ENCODE results near the gene CD244. TPM values are rescaled to one million over a fixed set of nuclear protein-coding genes. Genes with fewer than 3 reads are reported as not detected.

CD244 gene
- total RNA-seq, 4 donors from 2014 or later: 0.15 to 0.47 (median 0.27) TPM; not detected in 1

DNA sequence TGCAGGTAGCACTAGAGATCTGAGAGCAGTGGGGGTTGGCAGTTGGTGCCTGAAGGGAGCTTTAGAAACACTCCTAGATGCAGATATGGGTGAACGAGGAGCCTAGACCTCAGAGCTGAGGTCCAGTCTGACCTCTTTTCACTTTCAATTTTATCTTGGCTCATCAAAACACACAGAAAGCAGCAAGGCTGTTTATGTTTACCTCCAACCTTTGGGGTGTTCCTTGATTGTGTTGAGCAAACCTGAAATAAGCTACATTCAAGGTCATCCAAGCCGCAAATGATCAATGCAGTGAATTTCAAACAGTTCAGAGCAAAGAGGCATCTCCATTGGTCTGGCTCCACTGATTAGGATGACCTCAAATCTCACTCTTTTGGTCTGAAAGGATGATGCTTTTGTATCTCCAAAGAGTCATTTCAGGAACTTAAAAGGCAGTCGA is 65.4 kb downstream of the CD244 start:
- H3K4me3 ChIP-seq: no peak overlapping the region

DNA sequence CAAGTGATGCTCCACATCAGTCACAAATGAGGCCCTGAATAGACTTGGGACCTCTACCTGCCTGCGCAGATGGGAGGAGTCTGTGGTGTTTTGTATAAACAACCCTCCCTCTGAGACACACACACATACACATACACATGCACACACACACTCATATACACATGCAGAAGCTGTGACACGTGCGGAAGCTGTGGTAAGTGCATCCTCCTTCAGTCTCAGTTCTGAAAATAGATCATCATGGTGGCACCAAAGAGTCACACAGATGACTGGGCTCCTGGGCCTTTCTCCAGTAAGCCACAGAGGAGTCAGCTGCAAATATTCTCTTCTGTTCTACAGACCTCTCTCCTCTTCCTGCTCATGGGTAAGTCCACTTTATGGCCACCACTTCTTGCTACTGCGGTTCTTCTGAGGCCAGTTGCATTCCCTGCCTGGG is 66.7 kb downstream of the CD244 start, which contains the start of gene LY9:
TSS of gene LY9 (plus strand) at position 224 of the 433 bp plus-strand sequence. CDS start at position 238, 14 bp downstream.
- ATAC-seq: no peak
- Histone ChIP-seq H3K9me3 (no peaks in the 10 kb centered on the region), H3K27ac (no peak within 1 kb of the TSS), H3K4me3 (no peak within 1 kb of the TSS), H3K27me3 (no peaks in the 10 kb centered on the region), H3K4me1 (no peaks in the 10 kb centered on the region), H3K36me3 (no peaks in the 10 kb centered on the region)
- TF ChIP-seq, protein P1, sequence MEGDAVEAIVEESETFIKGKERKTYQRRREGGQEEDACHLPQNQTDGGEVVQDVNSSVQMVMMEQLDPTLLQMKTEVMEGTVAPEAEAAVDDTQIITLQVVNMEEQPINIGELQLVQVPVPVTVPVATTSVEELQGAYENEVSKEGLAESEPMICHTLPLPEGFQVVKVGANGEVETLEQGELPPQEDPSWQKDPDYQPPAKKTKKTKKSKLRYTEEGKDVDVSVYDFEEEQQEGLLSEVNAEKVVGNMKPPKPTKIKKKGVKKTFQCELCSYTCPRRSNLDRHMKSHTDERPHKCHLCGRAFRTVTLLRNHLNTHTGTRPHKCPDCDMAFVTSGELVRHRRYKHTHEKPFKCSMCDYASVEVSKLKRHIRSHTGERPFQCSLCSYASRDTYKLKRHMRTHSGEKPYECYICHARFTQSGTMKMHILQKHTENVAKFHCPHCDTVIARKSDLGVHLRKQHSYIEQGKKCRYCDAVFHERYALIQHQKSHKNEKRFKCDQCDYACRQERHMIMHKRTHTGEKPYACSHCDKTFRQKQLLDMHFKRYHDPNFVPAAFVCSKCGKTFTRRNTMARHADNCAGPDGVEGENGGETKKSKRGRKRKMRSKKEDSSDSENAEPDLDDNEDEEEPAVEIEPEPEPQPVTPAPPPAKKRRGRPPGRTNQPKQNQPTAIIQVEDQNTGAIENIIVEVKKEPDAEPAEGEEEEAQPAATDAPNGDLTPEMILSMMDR (IDR thresholded peaks at IDR 0.05): no peak
- no peak for TF ChIP-seq POLR2A (IDR thresholded peaks at IDR 0.05)
- no peak for TF ChIP-seq EP300 (IDR thresholded peaks at IDR 0.05)
- no peak for TF ChIP-seq POLR2AphosphoS5 (IDR thresholded peaks at IDR 0.05)
- WGBS, 2 donors (ENCODE audit: low coverage in 1 of 2): 83% methylated on average over 3 of the region's 4 CpGs; no CpG with 5 or more reads in 1 of the 2 donors

More for the DNA sequence above, 65.4 kb downstream of the CD244 start:
- Histone ChIP-seq H3K27me3 (no peaks in the 10 kb centered on the region), H3K9me3 (no peaks in the 10 kb centered on the region), H3K4me1 (no peaks in the 10 kb centered on the region), H3K36me3 (no peaks in the 10 kb centered on the region), H3K27ac (no peak overlapping the region)
- TF ChIP-seq, protein P1 (IDR thresholded peaks at IDR 0.05): no peak
- no peak for TF ChIP-seq POLR2A (IDR thresholded peaks at IDR 0.05)
- no peak for TF ChIP-seq POLR2AphosphoS5 (IDR thresholded peaks at IDR 0.05)
- no peak for TF ChIP-seq EP300 (IDR thresholded peaks at IDR 0.05)
- no peak for ATAC-seq
- WGBS, 2 donors (ENCODE audit: low coverage in 1 of 2): 59 to 67% methylated on average over 2 to 3 of the region's 3 CpGs

DNA sequence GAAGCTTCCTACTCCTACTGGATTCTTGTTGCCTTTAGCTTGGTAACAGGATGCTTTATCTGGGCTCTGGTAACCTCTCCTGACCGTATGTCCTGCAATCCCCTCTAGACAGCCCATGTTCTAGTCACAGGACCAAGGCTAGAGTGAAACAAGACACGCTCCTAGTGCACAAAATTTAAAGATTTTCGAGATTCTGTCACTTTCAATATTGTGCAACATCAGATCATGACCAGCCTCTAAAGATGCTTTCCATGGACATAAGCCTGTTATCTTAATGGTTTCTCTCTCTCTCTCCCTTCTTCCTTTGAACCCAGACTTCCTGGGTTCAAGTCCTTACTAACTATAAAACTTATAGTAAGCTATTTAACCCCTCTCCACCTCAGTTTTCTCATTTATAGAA is 68.3 kb downstream of the CD244 start:
- H3K27ac ChIP-seq: no peak overlapping the region
- H3K27me3 ChIP-seq: no peaks in the 10 kb centered on the region
- H3K4me3 ChIP-seq: no peak overlapping the region
- no peak for TF ChIP-seq EP300 (IDR thresholded peaks at IDR 0.05)
- no peak for TF ChIP-seq POLR2A (IDR thresholded peaks at IDR 0.05)
- TF ChIP-seq, protein P1 (IDR thresholded peaks at IDR 0.05): no peak
- no peak for TF ChIP-seq POLR2AphosphoS5 (IDR thresholded peaks at IDR 0.05)
- ATAC-seq: no peak
- peaks cover 0 to 3% (median 0%) of the 10 kb centered on the region in 3 donors for H3K9me3 ChIP-seq
- WGBS, 2 donors (ENCODE audit: low coverage in 1 of 2): 0 to 44% methylated on average over 1 to 3 of the region's 3 CpGs
- H3K4me1 ChIP-seq: no peaks in the 10 kb centered on the region
- no peaks in the 10 kb centered on the region for H3K36me3 ChIP-seq

DNA sequence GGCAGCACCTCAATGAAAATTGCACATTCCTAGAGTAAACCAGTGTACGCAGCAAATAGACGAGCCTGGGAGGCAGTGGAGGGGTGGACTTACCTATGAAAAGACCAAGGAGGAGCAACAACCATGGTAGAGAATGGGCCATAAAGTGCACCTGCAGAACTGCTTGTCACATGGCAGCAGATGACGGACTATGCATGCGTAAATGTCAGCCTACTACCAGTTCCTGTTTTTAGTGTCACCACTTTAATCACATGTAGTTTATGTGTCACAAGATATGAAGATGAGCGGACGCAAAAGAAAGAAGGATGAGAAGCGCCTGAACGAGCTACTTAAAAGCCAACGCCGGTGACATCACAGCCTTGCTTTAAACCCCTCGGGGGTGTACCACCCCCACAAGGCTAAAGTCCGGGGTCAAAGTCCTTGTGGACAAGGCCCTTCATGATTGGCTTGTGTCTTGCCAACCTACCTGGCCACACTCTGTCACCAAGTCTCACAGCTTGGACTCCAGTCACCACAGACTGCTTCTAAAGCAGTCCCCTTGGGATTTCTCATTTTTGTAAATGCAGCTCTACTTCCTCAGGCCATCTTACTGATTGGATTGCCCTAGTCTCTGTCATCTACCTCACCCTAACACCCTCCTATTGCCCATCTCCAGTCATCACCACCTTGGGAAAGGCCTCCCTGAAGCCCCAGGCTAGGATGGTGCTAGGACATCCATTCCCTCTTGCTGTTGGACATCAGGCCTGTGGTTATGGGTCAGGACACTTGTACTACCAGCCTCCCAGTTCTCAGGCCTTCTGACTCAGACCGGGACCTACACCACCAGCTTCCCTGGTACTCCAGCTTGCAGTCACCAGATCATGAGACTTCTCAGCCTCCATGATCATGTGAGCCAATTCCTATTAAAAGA is 72.7 kb downstream of the CD244 start:
- no peak overlapping the region for H3K27ac ChIP-seq
- no peaks in the 10 kb centered on the region for H3K4me1 ChIP-seq
- TF ChIP-seq, protein P1 (IDR thresholded peaks at IDR 0.05): no peak
- no peak for TF ChIP-seq POLR2A (IDR thresholded peaks at IDR 0.05)
- no peak for TF ChIP-seq EP300 (IDR thresholded peaks at IDR 0.05)
- no peak for TF ChIP-seq POLR2AphosphoS5 (IDR thresholded peaks at IDR 0.05)
- no peaks in the 10 kb centered on the region for H3K27me3 ChIP-seq
- no peaks in the 10 kb centered on the region for H3K36me3 ChIP-seq
- H3K4me3 ChIP-seq: no peak overlapping the region
- H3K9me3 ChIP-seq: peaks cover 0 to 7% (median 0%) of the 10 kb centered on the region in 3 donors
- ATAC-seq: no peak
- 84 to 86% methylated on average over 3 to 9 of the region's 13 CpGs for WGBS, 2 donors (ENCODE audit: low coverage in 1 of 2)

Data from gastroesophageal sphincter (tissue), 4 donors.